SK-N-SH (cell line): ENCODE results near the gene IRX2. TPM values are rescaled to one million over a fixed set of nuclear protein-coding genes. Genes with fewer than 3 reads are reported as not detected.

ENCODE experiments used
- CTCF ChIA-PET: fragments of 300-600, 350-600 bp; formaldehyde crosslinking; extraction: SDS; loops from one replicate; lab custom pipeline; 2021; lab: Yijun Ruan, JAX
- POLR2A ChIA-PET: fragments of 350-600 bp; sonication (Branson Sonifier 250); formaldehyde crosslinking; extraction: SDS; loops from one replicate; lab custom pipeline; 2020; ENCODE audit warnings: antibody characterized with exemption, inconsistent platforms; lab: Yijun Ruan, JAX
- DNase-seq: peaks from one replicate; pipeline ENCODE4 v3.0.0; 2012
- H2AFZ ChIP-seq: fragments of 200-600 bp; sonication (generic); 2 replicates; pipeline ENCODE4 v1.8.1; 2016; ENCODE audit warnings: antibody characterized with exemption, mild to moderate bottlenecking, low read depth
- H3F3A ChIP-seq: fragments of 200-600 bp; sonication (generic); replicated peaks from 2 replicates; pipeline ENCODE3; 2016; ENCODE audit warnings: antibody characterized with exemption, mild to moderate bottlenecking; ENCODE audit not compliant: insufficient read depth
- H3K27ac ChIP-seq, 2 experiments: fragments of 200-500 bp in 1 of 2; fragments of 200-600 bp in 1 of 2; sonication (Bioruptor generic) in 1 of 2; sonication (generic), shearing (Covaris generic) in 1 of 2; 2 replicates each; pipeline versions ENCODE4 v1.5.1 to v1.6.1; 2014 to 2016; ENCODE audit warnings: low read depth in 2 of 2, inconsistent platforms in 1 of 2, low read length in 1 of 2, mild to moderate bottlenecking in 1 of 2, mixed read lengths in 1 of 2
- H3K27me3 ChIP-seq: fragments of 200-600 bp; sonication (generic), shearing (Covaris generic); 2 replicates; pipeline ENCODE4 v1.6.1; 2016; ENCODE audit warnings: mixed run types; ENCODE audit not compliant: insufficient read depth
- H3K36me3 ChIP-seq, 2 experiments: fragments of 200-500 bp in 1 of 2; fragments of 200-600 bp in 1 of 2; sonication (Bioruptor generic) in 1 of 2; sonication (generic) in 1 of 2; replicated peaks in 1 of 2; 2 replicates each; pipeline versions ENCODE3 to v1.5.1; 2014 to 2016; ENCODE audit warnings: low read length in 1 of 2, mild to moderate bottlenecking in 1 of 2; ENCODE audit not compliant: insufficient read depth in 2 of 2, control insufficient read depth in 1 of 2
- H3K4me1 ChIP-seq, 2 experiments: fragments of 200-500 bp in 1 of 2; fragments of 200-600 bp in 1 of 2; sonication (Bioruptor generic) in 1 of 2; sonication (generic), shearing (Covaris generic) in 1 of 2; 2 replicates each; pipeline versions ENCODE4 v1.5.1 to v1.6.1; 2014 to 2016; ENCODE audit warnings: low read depth in 1 of 2, low read length in 1 of 2, mixed run types in 1 of 2; ENCODE audit not compliant: insufficient read depth in 2 of 2, control insufficient read depth in 1 of 2
- H3K4me2 ChIP-seq: fragments of 200-600 bp; sonication (generic), shearing (Covaris generic); 2 replicates; pipeline ENCODE4 v1.6.1; 2017; ENCODE audit warnings: mixed run types
- H3K4me3 ChIP-seq, 2 experiments: fragments of 200-500 bp in 1 of 2; fragments of 200-600 bp in 1 of 2; sonication (Bioruptor generic) in 1 of 2; sonication (generic), shearing (Covaris generic) in 1 of 2; 2 replicates each; pipeline versions ENCODE4 v1.5.1 to v1.8.1; 2014 to 2016; ENCODE audit warnings: low read depth in 2 of 2, inconsistent platforms in 1 of 2, low read length in 1 of 2, mild to moderate bottlenecking in 1 of 2, mixed read lengths in 1 of 2, moderate library complexity in 1 of 2
- H3K79me2 ChIP-seq: fragments of 200-600 bp; sonication (generic); 2 replicates; pipeline ENCODE4 v1.8.1; 2017; ENCODE audit warnings: mild to moderate bottlenecking; ENCODE audit not compliant: insufficient read depth
- H3K9ac ChIP-seq: fragments of 200-600 bp; sonication (generic); 2 replicates; pipeline ENCODE4 v1.6.1; 2017; ENCODE audit warnings: mixed run types
- H3K9me2 ChIP-seq: fragments of 200-600 bp; sonication (generic); 2 replicates; pipeline ENCODE4 v1.6.1; 2017; ENCODE audit warnings: mixed run types
- H3K9me3 ChIP-seq: fragments of 200-600 bp; sonication (generic); 2 replicates; pipeline ENCODE4 v1.6.1; 2017; ENCODE audit warnings: mixed run types, mild to moderate bottlenecking, moderate library complexity
- H4K20me1 ChIP-seq: fragments of 200-600 bp; sonication (generic); 2 replicates; pipeline ENCODE4 v1.6.1; 2017; ENCODE audit warnings: mild to moderate bottlenecking, mixed run types; ENCODE audit not compliant: insufficient read depth
- CHD2 ChIP-seq: fragments of 150-350 bp; IDR thresholded peaks from 2 replicates; pipeline ENCODE4 v1.6.1; 2018; ENCODE audit warnings: low read length; ENCODE audit not compliant: partially characterized antibody
- EP300 ChIP-seq, 2 experiments: IDR thresholded peaks; 2 replicates each; pipeline versions ENCODE4 v1.4.0 to v1.6.1; 2012; ENCODE audit warnings: borderline replicate concordance in 1 of 2, low read depth in 1 of 2, low read length in 1 of 2
- FOXJ3 ChIP-seq: sonication (generic); formaldehyde crosslinking; IDR thresholded peaks from 2 replicates; pipeline ENCODE4 v1.5.1; 2020; ENCODE audit warnings: mild to moderate bottlenecking, missing genetic modification reagents
- FOXM1 ChIP-seq: IDR thresholded peaks from 2 replicates; pipeline ENCODE4 v1.4.0; 2012; ENCODE audit warnings: low read depth, mild to moderate bottlenecking
- JUND ChIP-seq: IDR thresholded peaks from 2 replicates; pipeline ENCODE4 v1.4.0; 2012
- MAX ChIP-seq: IDR thresholded peaks from 2 replicates; pipeline ENCODE4 v1.4.0; 2012; ENCODE audit warnings: low read depth
- MEF2A ChIP-seq: IDR thresholded peaks from 2 replicates; pipeline ENCODE4 v1.4.0; 2012; ENCODE audit warnings: low read depth, borderline replicate concordance
- NFIC ChIP-seq: IDR thresholded peaks from 2 replicates; pipeline ENCODE4 v1.4.0; 2012; ENCODE audit warnings: borderline replicate concordance
- PBX3 ChIP-seq: IDR thresholded peaks from 2 replicates; pipeline ENCODE4; 2012
- SIN3A ChIP-seq: IDR thresholded peaks from 2 replicates; pipeline ENCODE4 v1.6.1; 2012; ENCODE audit warnings: low read depth, mild to moderate bottlenecking, low read length, moderate library complexity, borderline replicate concordance
- TCF12 ChIP-seq: IDR thresholded peaks from 2 replicates; pipeline ENCODE4 v1.4.0; 2012
- TEAD4 ChIP-seq: IDR thresholded peaks from 2 replicates; pipeline ENCODE4 v1.4.0; 2012; ENCODE audit warnings: mild to moderate bottlenecking, borderline replicate concordance; ENCODE audit not compliant: insufficient read depth
- USF2 ChIP-seq: fragments of 150-350 bp; IDR thresholded peaks from 2 replicates; pipeline ENCODE4 v1.6.1; 2017; ENCODE audit warnings: antibody characterized with exemption, low read length, low read depth, borderline replicate concordance
- ZBTB33 ChIP-seq: IDR thresholded peaks from 2 replicates; pipeline ENCODE4 v1.4.0; 2012; ENCODE audit warnings: low read depth, borderline replicate concordance
- WGBS: methylation state at CpG from one replicate; pipeline ENCODE4 v1.1.6; 2017; ENCODE audit warnings: low lambda C conversion rate; 5-methylcytosine and 5-hydroxymethylcytosine counted together
- polyA plus RNA-seq, 3 experiments: library from polyadenylated mRNA; depleted of rRNA; stranded (reverse); fragments of >200 nt; gene quantifications; 2 replicates each; pipeline ENCODE4 v1.2.3, GENCODE V29; 2012

Gene IRX2
- polyA plus RNA-seq, 1 of the 3 experiments (the other 2 are of a cell fraction): not detected

GRCh38 chr5:2708132-2708531 is 43.3 kb downstream of the IRX2 start (continued):
- no peak for TF ChIP-seq USF2
- no peak for TF ChIP-seq NFIC
- no peak for TF ChIP-seq FOXM1
- TF ChIP-seq JUND: no peak
- no peak for TF ChIP-seq TCF12
- no peak for TF ChIP-seq TEAD4
- TF ChIP-seq MAX: no peak

- TF ChIP-seq MEF2A (no peak), MAX (no peak), SIN3A (no peak), EP300 (IDR thresholded peaks at IDR 0.05; ENCODE audit: borderline replicate concordance in 1 of 2, low read depth in 1 of 2, low read length in 1 of 2) (no peak), CHD2 (no peak), FOXJ3 (CRISPR knock-in tag) (no peak), ZBTB33 (no peak), PBX3 (no peak), TCF12 (no peak)
- Histone ChIP-seq H3K4me2 (no peak overlapping the region), H3K36me3 (no peaks in the 10 kb centered on the region), H3K4me1 (no peaks in the 10 kb centered on the region), H4K20me1 (no peaks in the 10 kb centered on the region), H3K9ac (no peak overlapping the region), H3K27ac (no peak overlapping the region), H3K79me2 (no peaks in the 10 kb centered on the region), H3K4me3 (no peak overlapping the region), H3K9me3 (no peaks in the 10 kb centered on the region), H3F3A (no peaks in the 10 kb centered on the region), H2AFZ (no peak overlapping the region), H3K27me3 (peaks cover 37% of the 10 kb centered on the region), H3K9me2 (no peaks in the 10 kb centered on the region)
- POLR2A ChIA-PET: no interaction called here
- CTCF ChIA-PET: no interaction called here
- WGBS: 3% methylated on average over 2 of the region's 10 CpGs
- no peak for DNase-seq
These were observed 45.6 kb downstream of the IRX2 start for GRCh38 chr5:2705861-2706260.
